H1 (cell line): ENCODE results near the gene MVP. TPM values are rescaled to one million over a fixed set of nuclear protein-coding genes. Genes with fewer than 3 reads are reported as not detected.
A peak's percentile ranks its signal among the peaks of the same experiment; 100 is the strongest.

Experiments used
- CTCF ChIA-PET: fragments of 300-600 bp; sonication (Branson Sonifier 250); formaldehyde crosslinking; loops from one replicate; lab custom pipeline; 2021; ENCODE audit not compliant: partially characterized antibody; lab: Charles Lee
- POLR2A ChIA-PET: fragments of 300-600 bp; sonication (Branson Sonifier 250); formaldehyde crosslinking; loops from one replicate; lab custom pipeline; 2021; ENCODE audit warnings: inconsistent platforms; ENCODE audit not compliant: partially characterized antibody; lab: Charles Lee
- DNase-seq, 2 experiments: peaks; one replicate each; pipeline versions ENCODE4 v3.0.0 to v3.0.0-alpha.2; 2010 to 2022; ENCODE audit warnings: low spot score in 2 of 2, low read depth in 1 of 2, mixed read lengths in 1 of 2
- FAIRE-seq: peaks from 2 replicates; lab custom pipeline; 2011; peaks lifted over from hg19 to GRCh38; lab: Jason Lieb, UNC
- H2AFZ ChIP-seq: 2 replicates; pipeline ENCODE4 v1.8.1; 2012; ENCODE audit warnings: low read length, inconsistent platforms
- H2AK5ac ChIP-seq: 2 replicates; pipeline ENCODE4 v1.6.1; 2013; ENCODE audit warnings: low read depth, low read length
- H2BK120ac ChIP-seq: replicated peaks from 2 replicates; pipeline ENCODE3; 2013; ENCODE audit warnings: low read depth, low read length, inconsistent platforms
- H2BK12ac ChIP-seq: 2 replicates; pipeline ENCODE4 v1.6.1; 2013; ENCODE audit warnings: low read depth, low read length
- H2BK15ac ChIP-seq: 2 replicates; pipeline ENCODE4 v1.6.1; 2013; ENCODE audit warnings: low read length
- H2BK20ac ChIP-seq: 2 replicates; pipeline ENCODE4 v1.6.1; 2013; ENCODE audit warnings: low read length
- H2BK5ac ChIP-seq: 2 replicates; pipeline ENCODE4 v1.6.1; 2013; ENCODE audit warnings: low read depth, low read length
- H3K14ac ChIP-seq: 2 replicates; pipeline ENCODE4 v1.6.1; 2013; ENCODE audit warnings: inconsistent platforms; ENCODE audit not compliant: insufficient read length
- H3K18ac ChIP-seq: 2 replicates; pipeline ENCODE4 v1.6.1; 2013; ENCODE audit warnings: low read length; ENCODE audit errors: extremely low read depth
- H3K23ac ChIP-seq: 2 replicates; pipeline ENCODE4 v1.6.1; 2013; ENCODE audit warnings: inconsistent platforms; ENCODE audit not compliant: insufficient read length
- H3K23me2 ChIP-seq: 2 replicates; pipeline ENCODE4 v1.6.1; 2013; ENCODE audit warnings: low read depth, low read length
- H3K27ac ChIP-seq: 2 replicates; pipeline ENCODE4 v1.6.1; 2011; ENCODE audit warnings: low read depth, low read length, inconsistent platforms
- H3K27me3 ChIP-seq, 4 experiments: replicated peaks in 1 of 4; 1 replicate in 1 of 4; 2 replicates in 3 of 4; pipeline versions ENCODE4 v1.6.1 to v1.8.1; 2011 to 2013; ENCODE audit warnings: low read length in 3 of 4, mild to moderate bottlenecking in 3 of 4, inconsistent platforms in 2 of 4, mixed read lengths in 2 of 4, moderate library complexity in 1 of 4; ENCODE audit not compliant: control insufficient read depth in 3 of 4, insufficient read depth in 3 of 4; ENCODE audit errors: extremely low read depth in 1 of 4
- H3K36me3 ChIP-seq, 4 experiments: 2 replicates each; pipeline versions ENCODE4 v1.6.1 to v1.8.1; 2011 to 2013; ENCODE audit warnings: mild to moderate bottlenecking in 4 of 4, low read length in 3 of 4, moderate library complexity in 2 of 4, control low read depth in 1 of 4, inconsistent platforms in 1 of 4; ENCODE audit not compliant: insufficient read depth in 4 of 4, control insufficient read depth in 2 of 4
- H3K4ac ChIP-seq: replicated peaks from 2 replicates; pipeline ENCODE3; 2013; ENCODE audit warnings: low read length, low read depth, mixed read lengths, inconsistent platforms; ENCODE audit not compliant: insufficient read length
- H3K4me1 ChIP-seq, 4 experiments: replicated peaks in 1 of 4; 1 replicate in 1 of 4; 2 replicates in 3 of 4; pipeline versions ENCODE4 v1.6.1 to v1.8.1; 2011 to 2013; ENCODE audit warnings: low read length in 3 of 4, inconsistent platforms in 2 of 4, mixed read lengths in 1 of 4; ENCODE audit not compliant: insufficient read depth in 4 of 4, control insufficient read depth in 3 of 4
- H3K4me2 ChIP-seq, 2 experiments: 2 replicates each; pipeline versions ENCODE4 v1.6.1 to v1.8.1; 2011 to 2013; ENCODE audit warnings: low read depth in 2 of 2, low read length in 2 of 2, control low read depth in 1 of 2, inconsistent platforms in 1 of 2, mild to moderate bottlenecking in 1 of 2; ENCODE audit not compliant: insufficient read depth in 1 of 2
- H3K4me3 ChIP-seq, 4 experiments: fragments of 200-600, 300-600 bp in 1 of 4; sonication (generic), shearing (Covaris generic), sonication (Bioruptor Twin) in 1 of 4; 2 replicates each; pipeline versions ENCODE4 v1.5.1 to v1.8.1; 2011 to 2016; ENCODE audit warnings: low read length in 4 of 4, low read depth in 3 of 4, control low read depth in 2 of 4, inconsistent platforms in 2 of 4, mild to moderate bottlenecking in 2 of 4, mixed read lengths in 1 of 4, moderate library complexity in 1 of 4; ENCODE audit not compliant: insufficient read depth in 2 of 4; ENCODE audit errors: extremely low read depth in 1 of 4
- H3K56ac ChIP-seq: replicated peaks from 2 replicates; pipeline ENCODE3; 2013; ENCODE audit warnings: low read depth, mild to moderate bottlenecking, mixed read lengths, low read length, inconsistent platforms; ENCODE audit not compliant: insufficient read length
- H3K79me1 ChIP-seq: 2 replicates; pipeline ENCODE4 v1.6.1; 2013; ENCODE audit warnings: low read depth, low read length, control low read depth
- H3K79me2 ChIP-seq, 2 experiments: 2 replicates each; pipeline versions ENCODE4 v1.6.1 to v1.8.1; 2012 to 2013; ENCODE audit warnings: low read length in 2 of 2, mild to moderate bottlenecking in 2 of 2, inconsistent platforms in 1 of 2; ENCODE audit not compliant: insufficient read depth in 2 of 2, control insufficient read depth in 1 of 2
- H3K9ac ChIP-seq, 4 experiments: replicated peaks in 1 of 4; 1 replicate in 1 of 4; 2 replicates in 3 of 4; pipeline versions ENCODE4 v1.6.1 to v1.8.1; 2011 to 2013; ENCODE audit warnings: low read depth in 3 of 4, low read length in 3 of 4, control low read depth in 2 of 4, mild to moderate bottlenecking in 2 of 4, moderate library complexity in 2 of 4, inconsistent platforms in 1 of 4; ENCODE audit errors: extremely low read depth in 1 of 4
- H3K9me3 ChIP-seq, 2 experiments: 2 replicates each; pipeline versions ENCODE4 v1.6.1 to v1.8.1; 2012 to 2013; ENCODE audit warnings: mild to moderate bottlenecking in 2 of 2, moderate library complexity in 2 of 2, control low read depth in 1 of 2, inconsistent platforms in 1 of 2, low read depth in 1 of 2, low read length in 1 of 2, mixed read lengths in 1 of 2; ENCODE audit not compliant: insufficient read depth in 2 of 2
- H4K20me1 ChIP-seq, 2 experiments: replicated peaks in 1 of 2; 2 replicates each; pipeline versions ENCODE3 to v1.8.1; 2011 to 2013; ENCODE audit warnings: inconsistent platforms in 2 of 2, low read length in 2 of 2, mild to moderate bottlenecking in 1 of 2; ENCODE audit not compliant: insufficient read depth in 2 of 2, control insufficient read depth in 1 of 2
- H4K5ac ChIP-seq: 2 replicates; pipeline ENCODE4 v1.6.1; 2013; ENCODE audit warnings: low read length, low read depth, mixed read lengths, inconsistent platforms; ENCODE audit not compliant: insufficient read length
- H4K8ac ChIP-seq: 2 replicates; pipeline ENCODE4 v1.8.0; 2013; ENCODE audit warnings: mild to moderate bottlenecking, moderate library complexity, low read length, inconsistent platforms; ENCODE audit not compliant: insufficient read depth; ENCODE audit errors: extremely low read depth
- H4K91ac ChIP-seq: replicated peaks from 2 replicates; pipeline ENCODE3; 2013; ENCODE audit warnings: low read length, mixed read lengths, inconsistent platforms; ENCODE audit not compliant: insufficient read length
- CTBP2 ChIP-seq: IDR thresholded peaks from 2 replicates; pipeline ENCODE4 v1.7.0; 2011; ENCODE audit warnings: borderline replicate concordance, mild to moderate bottlenecking, moderate library complexity, mixed read lengths, low read length; ENCODE audit not compliant: insufficient read depth, insufficient read length
- HDAC2 ChIP-seq, 2 experiments: fragments of 300-600 bp in 1 of 2; sonication (generic) in 1 of 2; IDR thresholded peaks; 2 replicates each; pipeline ENCODE4 v1.6.1; 2011 to 2012; ENCODE audit warnings: low read depth in 2 of 2, low read length in 2 of 2, mild to moderate bottlenecking in 2 of 2, moderate library complexity in 2 of 2, borderline replicate concordance in 1 of 2, inconsistent platforms in 1 of 2
- KDM4A ChIP-seq: IDR thresholded peaks from one replicate; pipeline ENCODE4 v1.7.1; 2012; ENCODE audit warnings: low read depth, mild to moderate bottlenecking, moderate library complexity, low read length, inconsistent platforms; ENCODE audit not compliant: severe bottlenecking
- SAP30 ChIP-seq: fragments of 300-600 bp; sonication (generic); IDR thresholded peaks from 2 replicates; pipeline ENCODE4 v1.7.1; 2012; ENCODE audit warnings: low read length, moderate library complexity, mild to moderate bottlenecking, inconsistent platforms; ENCODE audit not compliant: insufficient read depth, insufficient replicate concordance
- SIN3A ChIP-seq, 2 experiments: IDR thresholded peaks in 1 of 2; conservative IDR thresholded peaks in 1 of 2; 2 replicates each; pipeline ENCODE4 v1.6.1; 2011 to 2012; ENCODE audit warnings: low read length in 2 of 2, improper control_type of control experiment in 1 of 2, low read depth in 1 of 2, mild to moderate bottlenecking in 1 of 2
- SUZ12 ChIP-seq: fragments of 200-600 bp; sonication (generic); IDR thresholded peaks from 2 replicates; pipeline ENCODE4 v1.6.1; 2012; ENCODE audit warnings: mild to moderate bottlenecking, inconsistent platforms, low read length, moderate library complexity, mixed read lengths
- YY1 ChIP-seq: IDR thresholded peaks from 2 replicates; pipeline ENCODE4 v1.6.1; 2011; ENCODE audit warnings: low read depth, mild to moderate bottlenecking, low read length
- WGBS, 2 experiments: shearing (Covaris generic) in 1 of 2; methylation state at CpG; one replicate each; pipeline versions ENCODE4 v1.1.6 to v1.1.7; 2013 to 2015; ENCODE audit warnings: low lambda C conversion rate in 2 of 2, mixed read lengths in 2 of 2, inconsistent platforms in 1 of 2, low coverage in 1 of 2, missing lambda C conversion rate in 1 of 2; ENCODE audit not compliant: insufficient replicate concordance in 2 of 2, insufficient coverage in 1 of 2, insufficient read length in 1 of 2; ENCODE audit errors: extremely low coverage in 1 of 2, missing lambda C conversion rate in 1 of 2; 5-methylcytosine and 5-hydroxymethylcytosine counted together
- polyA plus RNA-seq, 7 experiments: library from polyadenylated mRNA; depleted of rRNA in 3 of 7; stranded (reverse) in 5 of 7; unstranded in 2 of 7; fragments of >200 nt in 5 of 7; fragments of 200-250 nt in 2 of 7; gene quantifications; 1 replicate in 5 of 7; 2 replicates in 1 of 7; 4 replicates in 1 of 7; pipeline versions ENCODE4 v1.2.1 to v1.2.3, GENCODE V29; 2011 to 2013; ENCODE audit warnings: missing spikeins in 2 of 7, mixed read lengths in 2 of 7
- total RNA-seq: library from RNA; stranded (reverse); fragmentation: NEBNext Ultra II Directional; extraction: Animal tissue kit (Norgen Biotek cat#: 25700); gene quantifications from 2 replicates; pipeline ENCODE4 v1.2.1, GENCODE V29; 2021

MVP gene
- total and polyA plus RNA-seq, 2 of the 8 experiments (the other 6 are each of a cell fraction or from before 2014, with no cell fraction given) = 1.9 TPM

GRCh38 chr16:29815032-29815721 is 5.1 kb upstream of the MVP start:
- H2AFZ ChIP-seq = no peak overlapping the region
- POLR2A ChIA-PET = interaction anchor here (0.5 to 16.6 kb wide), 27 partner anchors 8 to 213 kb away, joined by 3 to 167 read pairs (median 4); partner anchors contain the start of genes CDIPT, HIRIP3, KCTD13 and KIF22

More at GRCh38 chr16:29815032-29815721, 5.1 kb upstream of the MVP start:
- H2BK20ac ChIP-seq = peak overlapping the region; percentile 13; the same call in 1 of the 2 replicates
- H2BK5ac ChIP-seq = peak overlapping the region; percentile 89
- no peak overlapping the region; the same call in 1 of the 2 replicates for H2AK5ac ChIP-seq
- no peak overlapping the region for H3K14ac ChIP-seq
- peaks cover 2 to 4% of the 10 kb centered on the region in 2 experiments for H4K20me1 ChIP-seq
- peaks cover 0 to 41% (median 28%) of the 10 kb centered on the region in 4 experiments; a peak in 6 of 7 replicates for H3K4me1 ChIP-seq
- no peak overlapping the region for H3K4ac ChIP-seq
- FAIRE-seq = no peak
- H3K23me2 ChIP-seq = peaks cover 27% of the 10 kb centered on the region
- peak overlapping the region; percentile 82; the same call in 1 of the 2 replicates for H2BK15ac ChIP-seq
- peak overlapping the region; percentile 17; the same call in 1 of the 2 replicates for H4K8ac ChIP-seq
- H3K56ac ChIP-seq = peak overlapping the region; percentile 14
- 0 out of 4 replicates have a peak, but pooled peaks of 1 of the 2 experiments have one; percentile 41 for TF ChIP-seq HDAC2 (IDR thresholded peaks at IDR 0.05; ENCODE audit: borderline replicate concordance in 1 of 2, low read depth in 2 of 2, low read length in 2 of 2)
- no peak for TF ChIP-seq SUZ12
- TF ChIP-seq KDM4A = peak; percentile 6
- peak in 1 of 2 experiments; percentile 83; a peak in 1 of 4 replicates for TF ChIP-seq SIN3A (conservative IDR thresholded peaks at IDR 0.05 in 1 of 2, IDR thresholded peaks at IDR 0.05 in 1 of 2; ENCODE audit: low read depth in 1 of 2, low read length in 2 of 2)
- peak; percentile 79 for TF ChIP-seq CTBP2
- TF ChIP-seq SAP30 = peak; percentile 95
- TF ChIP-seq YY1 = no peak
- TF ChIP-seq, all 59 proteins: peak for 5
- Histone ChIP-seq H3K27ac (no peak overlapping the region), H3K23ac (no peak overlapping the region), H4K5ac (no peak overlapping the region), H3K27me3 (no peaks in the 10 kb centered on the region), H3K79me1 (no peaks in the 10 kb centered on the region; the same call in none of the 2 replicates), H3K79me2 (peaks cover 0 to 26% of the 10 kb centered on the region in 2 experiments; a peak in 1 of 4 replicates), H2BK12ac (peak overlapping the region; percentile 92; the same call in 1 of the 2 replicates), H3K36me3 (peaks cover 11 to 26% (median 17%) of the 10 kb centered on the region in 4 experiments), H3K9ac (peak overlapping the region; percentile 16 to 39 (median 36); a peak in 5 of 7 replicates), H3K4me3 (peak overlapping the region; percentile 59 to 91 (median 83)), H3K18ac (peak overlapping the region; percentile 90), H3K4me2 (peak overlapping the region; percentile 91 to 92), H2BK120ac (no peak overlapping the region), H3K9me3 (no peaks in the 10 kb centered on the region), H4K91ac (peak overlapping the region; percentile 48)
- DNase-seq = peak in 1 of 2 experiments; percentile 61
- CTCF ChIA-PET = interaction anchor here (0.6 to 17.5 kb wide), 15 partner anchors 7 to 216 kb away, joined by 3 to 212 read pairs (median 4); partner anchors contain the start of genes KIF22, MAZ and TLCD3B
- 3% methylated on average over 34 of the region's 39 CpGs; no CpG with 5 or more reads in 1 of the 2 experiments for WGBS, 2 experiments
